Right lobe of liver (tissue), 4 donors: ENCODE data around the gene NPAS2.

ENCODE experiments used
- CTCF ChIP-seq, 4 donors: fragments of 200-600 bp in 3 of 4; fragments of 450-650 bp in 1 of 4; IDR thresholded peaks; one replicate each; pipeline versions ENCODE4 v1.5.1 to v1.8.0; 2016 to 2022; ENCODE audit warnings: antibody characterized with exemption in 4 of 4, mild to moderate bottlenecking in 2 of 4
- POLR2A ChIP-seq: fragments of 450-650 bp; IDR thresholded peaks from one replicate; pipeline ENCODE4 v1.6.1; 2017; ENCODE audit warnings: antibody characterized with exemption, mild to moderate bottlenecking
- donor health status: DM: no; HTN: no; CAD: no.
- donor health status: DM: no; HTN: no; CAD: no.
- donor health status: DM: no; HTN: yes; CAD: no.

GRCh38 chr2:100975521-100975785 is 155.5 kb downstream of the NPAS2 start:
- no peak for TF ChIP-seq POLR2A
- no peak for TF ChIP-seq CTCF (IDR thresholded peaks at IDR 0.05)
